Cardiac fibroblast (primary cell): ENCODE data around the gene KCNC1.
A peak's percentile ranks its signal among the peaks of the same experiment; 100 is the strongest.

Experiments
- DNase-seq, 2 donors: peaks; one replicate each; pipeline versions ENCODE4 v3.0.0 to v3.0.0-alpha.2; 2010; ENCODE audit warnings: low read depth in 2 of 2
- H3K4me3 ChIP-seq, 2 donors: replicated peaks in 1 of 2; 1 replicate in 1 of 2; 2 replicates in 1 of 2; pipeline ENCODE4 v1.5.1; 2011; ENCODE audit warnings: low read depth in 2 of 2, low read length in 2 of 2, mild to moderate bottlenecking in 2 of 2, moderate library complexity in 1 of 2
- CTCF ChIP-seq: IDR thresholded peaks from one replicate; pipeline ENCODE4 v1.5.1; 2011; ENCODE audit warnings: low read depth, mild to moderate bottlenecking, low read length, inconsistent platforms

The KCNC1 gene

GRCh38 chr11:17828311-17828751 lies 93.8 kb downstream of the KCNC1 start:
- H3K4me3 ChIP-seq: no peak overlapping the region
- DNase-seq: peak in 1 of 2 donors; percentile 34

GRCh38 chr11:17831228-17831627 lies 96.6 kb downstream of the KCNC1 start:
- TF ChIP-seq CTCF: no peak
- DNase-seq: no peak
- no peak overlapping the region for H3K4me3 ChIP-seq

More at GRCh38 chr11:17828311-17828751, 93.8 kb downstream of the KCNC1 start:
- no peak for TF ChIP-seq CTCF

- no peak for DNase-seq
- no peak for TF ChIP-seq CTCF
Observed at GRCh38 chr11:17831883-17832282, 97.3 kb downstream of the KCNC1 start.

More at GRCh38 chr11:17831883-17832282, 97.3 kb downstream of the KCNC1 start:
- H3K4me3 ChIP-seq: no peak overlapping the region
